Immature natural killer cell (primary cell): Measurements from ENCODE around the gene OBSCN. TPM values are rescaled to one million over a fixed set of nuclear protein-coding genes. Genes with fewer than 3 reads are reported as not detected.

Experiments
- DNase-seq, 3 donors: peaks; one replicate each; pipeline ENCODE4 v3.0.0; 2022; ENCODE audit warnings: mixed read lengths in 1 of 3
- H3K27ac Mint-ChIP-seq, 6 donors: one replicate each; pipeline ENCODE4 v1.8.0; 2020; ENCODE audit warnings: mixed read lengths in 6 of 6, mild to moderate bottlenecking in 5 of 6, inconsistent platforms in 4 of 6, moderate library complexity in 3 of 6
- H3K27me3 Mint-ChIP-seq, 3 donors: one replicate each; pipeline ENCODE4 v1.8.0; 2020 to 2021; ENCODE audit warnings: low read depth in 3 of 3, mild to moderate bottlenecking in 3 of 3, mixed read lengths in 3 of 3, moderate library complexity in 3 of 3, inconsistent platforms in 1 of 3
- H3K36me3 Mint-ChIP-seq, 3 donors: one replicate each; pipeline ENCODE4 v1.8.0; 2020; ENCODE audit warnings: mixed read lengths in 3 of 3, inconsistent platforms in 2 of 3, mild to moderate bottlenecking in 2 of 3
- H3K4me1 Mint-ChIP-seq, 2 donors: one replicate each; pipeline ENCODE4 v1.8.0; 2020; ENCODE audit warnings: inconsistent platforms in 2 of 2, mild to moderate bottlenecking in 2 of 2, mixed read lengths in 2 of 2, moderate library complexity in 1 of 2
- H3K4me3 Mint-ChIP-seq, 5 donors: one replicate each; pipeline ENCODE4 v1.8.0; 2020; ENCODE audit warnings: mild to moderate bottlenecking in 5 of 5, mixed read lengths in 5 of 5, inconsistent platforms in 3 of 5, moderate library complexity in 3 of 5
- H3K9me3 Mint-ChIP-seq, 6 donors: one replicate each; pipeline ENCODE4 v1.8.0; 2020; ENCODE audit warnings: mild to moderate bottlenecking in 6 of 6, mixed read lengths in 6 of 6, inconsistent platforms in 4 of 6, moderate library complexity in 3 of 6
- polyA plus RNA-seq, 3 donors: library from polyadenylated mRNA; unstranded; fragments of 300-500 nt; fragmentation: Illumina TruSeq; gene quantifications; one replicate each; pipeline ENCODE4 v1.2.3, GENCODE V29; 2021

Gene OBSCN
- polyA plus RNA-seq, 3 donors from 2014 or later: 0.19 to 1.9 TPM; not detected in 1

DNA sequence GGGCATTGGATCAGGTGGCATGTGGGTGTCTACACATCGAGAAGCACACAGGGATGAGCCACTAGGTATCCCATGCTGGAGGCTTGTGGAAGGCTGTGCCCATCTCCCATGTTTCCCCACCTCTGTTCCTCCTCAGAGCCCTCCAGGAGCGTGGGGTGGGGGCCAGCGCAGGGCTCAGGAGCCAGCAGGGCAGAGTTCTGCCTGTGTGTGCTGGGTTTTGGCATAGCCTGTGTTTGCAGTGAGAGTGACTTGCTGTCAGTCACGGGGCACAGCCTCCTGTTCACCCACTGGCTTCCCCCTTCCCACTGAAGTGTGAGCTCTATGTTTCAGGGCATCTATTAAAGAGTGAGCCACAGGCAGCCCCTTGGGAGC, 31.8 kb upstream of the OBSCN start:
- Mint-ChIP-seq H3K9me3 (no peaks in the 10 kb centered on the region), H3K36me3 (peaks cover 0 to 8% (median 3%) of the 10 kb centered on the region in 3 donors), H3K27me3 (peaks cover 2 to 20% (median 4%) of the 10 kb centered on the region in 3 donors), H3K27ac (peak overlapping the region in 1 of 6 donors; percentile 75), H3K4me1 (peaks cover 22 to 35% of the 10 kb centered on the region in 2 donors), H3K4me3 (no peak overlapping the region)
- DNase-seq: no peak

DNA sequence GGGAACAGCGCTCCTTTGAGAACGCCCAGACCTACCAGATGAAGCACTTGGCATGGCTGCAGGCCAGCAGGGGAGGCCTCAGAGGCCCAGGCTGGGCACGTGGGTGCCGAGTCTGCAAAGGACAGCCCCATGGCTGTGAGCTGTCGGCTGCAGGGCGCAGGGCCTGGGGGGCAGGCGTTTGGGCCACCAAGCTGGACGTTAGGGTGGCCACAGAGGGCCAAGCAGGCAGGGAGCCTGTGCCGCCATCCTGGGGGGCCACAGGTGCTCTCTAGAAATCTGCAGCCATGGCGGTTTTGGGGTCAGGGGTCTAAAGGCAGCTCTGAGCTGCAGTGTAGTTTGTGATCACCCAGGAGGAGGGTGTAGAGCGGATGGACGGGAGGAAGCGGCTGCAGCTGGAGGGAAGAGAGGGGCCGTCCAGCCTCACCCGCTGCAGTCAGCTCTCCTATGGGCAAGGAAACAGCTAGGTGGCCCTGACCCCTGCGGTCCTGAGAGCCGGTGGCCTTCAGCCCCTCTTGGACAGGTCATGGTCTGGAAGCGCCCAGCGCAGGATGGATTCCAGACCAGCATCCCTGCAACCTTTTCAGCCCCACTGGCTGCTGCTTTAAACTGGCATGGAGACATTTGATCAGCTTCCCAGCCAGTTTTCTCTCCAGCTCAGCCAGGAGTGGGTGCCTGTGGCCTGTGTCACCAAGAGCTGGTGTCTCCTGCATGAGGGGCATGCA, 31.2 kb upstream of the OBSCN start:
- H3K27me3 Mint-ChIP-seq: peaks cover 4 to 19% (median 6%) of the 10 kb centered on the region in 3 donors
- peaks cover 23 to 38% of the 10 kb centered on the region in 2 donors for H3K4me1 Mint-ChIP-seq
- peaks cover 0 to 8% (median 3%) of the 10 kb centered on the region in 3 donors for H3K36me3 Mint-ChIP-seq
- H3K4me3 Mint-ChIP-seq: no peak overlapping the region
- no peak for DNase-seq
- H3K27ac Mint-ChIP-seq: no peak overlapping the region
- no peaks in the 10 kb centered on the region for H3K9me3 Mint-ChIP-seq

DNA sequence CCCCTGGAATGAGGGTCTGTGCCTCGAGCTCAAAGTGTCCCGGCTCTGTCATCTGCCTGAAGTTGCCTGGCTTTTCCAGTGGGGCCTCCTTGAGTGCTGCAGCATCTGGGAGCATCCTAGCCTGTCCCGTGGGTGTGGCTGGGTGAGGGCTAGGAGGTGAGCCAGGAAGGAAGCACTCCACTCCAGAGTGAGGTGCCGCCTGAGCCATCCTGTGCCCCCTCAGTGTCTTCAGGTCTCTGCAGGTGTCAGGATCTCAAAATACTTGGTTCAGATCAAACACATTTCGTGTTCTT, 30.7 kb upstream of the OBSCN start:
- Mint-ChIP-seq H3K4me1 (peaks cover 25 to 39% of the 10 kb centered on the region in 2 donors), H3K27me3 (peaks cover 9 to 24% (median 10%) of the 10 kb centered on the region in 3 donors), H3K9me3 (no peaks in the 10 kb centered on the region), H3K36me3 (peaks cover 0 to 8% (median 3%) of the 10 kb centered on the region in 3 donors), H3K4me3 (no peak overlapping the region), H3K27ac (no peak overlapping the region)
- DNase-seq: no peak

DNA sequence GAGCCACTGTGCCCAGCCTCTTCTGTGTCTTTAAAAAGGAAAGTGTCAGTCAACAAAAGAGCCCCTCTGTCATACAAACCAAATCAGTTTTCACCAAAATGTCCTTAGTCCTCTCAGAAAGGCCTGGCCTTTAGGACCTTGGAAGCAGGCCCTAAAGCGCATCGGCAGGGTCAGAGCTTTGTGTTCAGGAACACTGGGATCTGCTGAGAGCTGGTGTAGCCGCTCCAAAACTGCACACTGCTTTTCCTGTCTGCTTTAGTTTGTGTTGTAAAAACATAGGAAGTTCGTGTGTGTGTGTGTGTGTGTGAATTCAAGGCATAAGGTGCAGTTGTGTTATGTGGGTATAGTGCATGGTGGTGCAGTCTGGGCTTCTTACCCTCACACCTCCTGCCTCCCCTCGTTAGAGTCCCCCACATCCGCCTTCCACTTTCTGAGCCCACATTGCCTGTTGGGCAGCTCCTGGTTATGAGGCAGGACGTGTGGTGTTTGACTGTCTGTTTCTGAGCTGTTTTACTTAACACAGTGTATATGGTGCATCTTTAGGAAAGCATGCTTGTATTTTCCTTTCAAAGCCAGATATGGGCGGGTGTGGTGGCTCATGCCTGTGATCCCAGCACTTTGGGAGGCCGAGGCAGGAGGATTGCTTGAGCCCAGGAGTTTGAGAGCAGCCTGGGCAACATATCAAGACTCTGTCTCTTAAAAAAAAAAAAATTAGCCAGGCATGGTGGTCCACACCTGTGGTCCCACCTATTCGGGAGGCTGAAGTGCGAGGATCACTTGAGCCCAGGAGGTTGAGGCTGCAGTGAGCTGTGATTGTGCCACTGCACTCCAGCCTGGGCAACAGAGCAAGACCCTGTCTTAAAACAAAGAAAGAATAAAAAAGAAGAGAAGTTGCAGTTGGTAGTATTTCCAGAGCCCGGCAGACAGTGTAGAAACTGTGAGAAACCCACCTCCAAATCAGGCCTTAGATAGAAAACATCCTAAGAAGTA, 29.8 kb upstream of the OBSCN start:
- Mint-ChIP-seq H3K27ac (peak overlapping the region; percentile 10 to 80 (median 57)), H3K36me3 (peaks cover 0 to 5% (median 3%) of the 10 kb centered on the region in 3 donors), H3K4me3 (peak overlapping the region; percentile 8 to 60 (median 15)), H3K9me3 (no peaks in the 10 kb centered on the region), H3K27me3 (peaks cover 15 to 29% (median 16%) of the 10 kb centered on the region in 3 donors), H3K4me1 (peaks cover 20 to 35% of the 10 kb centered on the region in 2 donors)
- peak in 1 of 3 donors; percentile 38 for DNase-seq

DNA sequence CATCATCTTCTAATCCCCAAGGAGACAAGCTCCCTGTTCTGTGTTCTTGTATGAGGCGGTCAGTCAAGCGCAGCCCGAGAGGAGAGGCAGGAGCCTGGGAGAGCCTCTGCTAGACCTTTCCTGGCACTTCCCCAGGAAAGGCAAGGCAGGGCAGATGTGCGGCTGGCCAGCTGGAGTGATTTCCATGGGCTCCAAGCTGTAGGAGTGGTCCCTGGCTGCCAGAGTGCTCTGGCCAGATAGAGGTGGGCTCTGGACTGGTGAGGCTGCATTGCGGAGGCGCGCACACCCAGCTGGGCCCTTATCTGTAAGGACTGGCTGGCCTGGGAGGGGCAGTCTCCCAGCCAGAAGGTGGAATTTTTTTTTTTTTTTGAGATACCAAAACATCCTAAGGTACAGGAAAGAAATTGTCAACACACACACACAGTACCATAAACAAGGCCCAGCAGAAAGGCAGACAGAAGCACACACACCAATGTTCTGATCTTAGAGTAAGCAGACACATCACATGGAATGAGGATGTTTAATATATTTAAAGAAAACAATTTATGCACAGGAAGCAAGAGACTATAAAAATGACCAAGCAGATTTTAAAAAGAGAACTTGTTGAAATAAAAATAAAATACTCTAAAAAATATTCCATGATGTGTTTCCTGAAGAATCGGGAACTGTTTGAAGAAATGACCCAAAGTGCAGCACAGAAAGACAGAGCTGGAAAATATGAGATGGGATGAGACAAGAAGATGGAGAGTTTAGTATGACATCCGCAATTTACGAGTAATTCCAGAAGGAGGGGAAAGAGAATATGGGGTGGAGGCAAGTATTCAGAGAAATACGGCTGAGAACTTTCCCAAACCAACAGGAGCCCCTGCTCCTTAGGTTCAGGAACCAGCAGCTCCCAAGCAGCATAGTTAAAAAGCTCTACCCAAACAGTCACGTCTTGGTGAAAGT, 28.8 kb upstream of the OBSCN start:
- Mint-ChIP-seq H3K4me3 (no peak overlapping the region), H3K27ac (peak overlapping the region in 3 of 6 donors; percentile 20 to 66 (median 31)), H3K9me3 (no peaks in the 10 kb centered on the region), H3K27me3 (peaks cover 15 to 33% (median 17%) of the 10 kb centered on the region in 3 donors), H3K36me3 (peaks cover 0 to 5% (median 3%) of the 10 kb centered on the region in 3 donors), H3K4me1 (peaks cover 27 to 40% of the 10 kb centered on the region in 2 donors)
- DNase-seq: no peak

DNA sequence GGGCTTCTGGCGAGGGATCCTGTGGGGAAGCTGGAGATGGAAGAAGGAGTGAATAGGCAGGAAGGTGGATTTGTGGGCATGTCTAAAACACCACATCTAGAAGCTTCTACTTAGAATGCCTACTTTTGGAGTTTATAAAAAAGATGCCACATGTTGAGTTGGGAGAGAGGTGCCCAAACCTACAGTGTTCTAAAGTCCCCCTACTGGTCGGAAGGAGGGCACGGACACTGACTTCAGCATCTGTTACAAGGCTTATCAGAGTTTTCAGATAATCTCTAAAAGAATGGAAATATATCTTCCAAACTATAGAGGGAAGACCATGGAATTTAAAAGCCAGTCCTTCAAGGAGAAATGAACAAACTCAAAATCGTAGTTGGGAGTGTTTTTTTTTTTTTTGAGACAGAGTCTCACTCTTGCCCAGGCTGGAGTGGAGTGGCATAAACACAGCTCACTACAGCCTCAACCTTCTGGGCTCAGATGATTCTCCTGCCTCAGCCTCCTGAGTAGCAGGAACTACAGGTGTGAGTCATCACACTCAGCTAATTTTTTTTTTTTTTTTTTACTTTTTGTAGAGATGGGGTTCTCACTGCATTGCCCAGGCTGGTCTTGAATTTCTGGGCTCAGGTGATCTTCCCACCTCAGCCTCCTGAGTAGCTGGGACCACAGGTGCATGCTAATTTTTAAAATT, 27.4 kb upstream of the OBSCN start:
- Mint-ChIP-seq H3K36me3 (peaks cover 0 to 5% (median 3%) of the 10 kb centered on the region in 3 donors), H3K4me1 (peaks cover 33 to 43% of the 10 kb centered on the region in 2 donors), H3K4me3 (no peak overlapping the region), H3K9me3 (no peaks in the 10 kb centered on the region), H3K27ac (no peak overlapping the region), H3K27me3 (peaks cover 13 to 29% (median 22%) of the 10 kb centered on the region in 3 donors)
- no peak for DNase-seq

DNA sequence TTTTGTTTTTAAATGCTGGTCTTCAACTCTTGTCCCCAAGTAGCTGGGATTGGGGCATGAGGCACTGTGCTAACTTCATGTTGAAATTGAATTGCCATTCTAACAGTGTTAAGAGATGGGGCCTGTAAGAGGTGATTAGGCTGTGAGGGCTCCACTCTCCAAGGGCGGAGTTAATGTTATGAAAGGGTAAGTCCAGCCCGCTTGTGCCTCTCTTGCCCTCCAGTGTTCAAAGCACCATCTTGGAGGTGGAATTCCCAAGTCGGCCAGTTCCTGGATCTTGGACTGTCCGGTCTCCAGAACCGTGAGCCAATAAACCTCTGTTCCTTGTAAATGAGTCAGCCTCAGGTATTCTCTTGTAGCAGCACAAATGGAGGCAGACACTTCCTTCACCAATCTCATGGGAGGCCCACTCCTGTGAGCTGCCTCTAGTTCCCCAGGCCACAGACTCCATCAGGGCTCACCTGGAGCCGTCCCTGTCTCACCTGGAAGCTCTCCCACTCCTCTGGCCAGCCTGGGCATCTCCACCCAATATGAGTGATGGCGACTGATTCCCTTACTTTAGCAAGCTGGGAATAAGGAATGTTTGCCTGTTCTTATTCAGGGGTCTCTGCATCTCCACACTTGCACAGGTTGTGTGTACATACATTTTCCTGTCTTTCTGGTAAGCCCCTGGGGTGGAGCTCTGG, 26.7 kb upstream of the OBSCN start:
- peaks cover 13 to 33% (median 24%) of the 10 kb centered on the region in 3 donors for H3K27me3 Mint-ChIP-seq
- H3K9me3 Mint-ChIP-seq: no peaks in the 10 kb centered on the region
- peaks cover 40 to 50% of the 10 kb centered on the region in 2 donors for H3K4me1 Mint-ChIP-seq
- H3K27ac Mint-ChIP-seq: peak overlapping the region in 3 of 6 donors; percentile 55 to 69 (median 65)
- peaks cover 0 to 5% (median 3%) of the 10 kb centered on the region in 3 donors for H3K36me3 Mint-ChIP-seq
- no peak overlapping the region for H3K4me3 Mint-ChIP-seq
- DNase-seq: no peak

DNA sequence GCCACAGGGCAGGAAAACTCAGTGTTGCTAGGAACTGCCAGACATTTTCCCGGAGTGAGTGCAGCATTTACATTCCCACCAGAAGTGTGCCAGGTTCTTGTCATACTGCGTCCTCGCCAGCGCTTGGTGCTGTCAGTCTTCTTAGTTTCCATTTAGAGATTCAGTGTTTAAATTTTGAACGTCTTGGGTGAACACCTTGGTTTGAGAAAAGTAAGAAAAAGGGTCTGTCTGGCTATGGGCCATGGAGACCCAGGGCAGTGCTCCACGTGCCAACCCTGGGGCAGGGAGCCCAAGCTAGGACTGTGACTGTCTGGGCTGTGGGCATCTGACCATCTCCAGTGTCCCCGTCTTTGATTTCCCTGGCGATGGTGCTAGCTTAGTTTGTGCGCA, 26.2 kb upstream of the OBSCN start:
- H3K4me3 Mint-ChIP-seq: no peak overlapping the region
- H3K9me3 Mint-ChIP-seq: no peaks in the 10 kb centered on the region
- H3K4me1 Mint-ChIP-seq: peaks cover 45 to 56% of the 10 kb centered on the region in 2 donors
- H3K27ac Mint-ChIP-seq: peak overlapping the region in 4 of 6 donors; percentile 54 to 69 (median 60)
- peaks cover 13 to 34% (median 24%) of the 10 kb centered on the region in 3 donors for H3K27me3 Mint-ChIP-seq
- no peak for DNase-seq
- peaks cover 0 to 5% (median 3%) of the 10 kb centered on the region in 3 donors for H3K36me3 Mint-ChIP-seq

DNA sequence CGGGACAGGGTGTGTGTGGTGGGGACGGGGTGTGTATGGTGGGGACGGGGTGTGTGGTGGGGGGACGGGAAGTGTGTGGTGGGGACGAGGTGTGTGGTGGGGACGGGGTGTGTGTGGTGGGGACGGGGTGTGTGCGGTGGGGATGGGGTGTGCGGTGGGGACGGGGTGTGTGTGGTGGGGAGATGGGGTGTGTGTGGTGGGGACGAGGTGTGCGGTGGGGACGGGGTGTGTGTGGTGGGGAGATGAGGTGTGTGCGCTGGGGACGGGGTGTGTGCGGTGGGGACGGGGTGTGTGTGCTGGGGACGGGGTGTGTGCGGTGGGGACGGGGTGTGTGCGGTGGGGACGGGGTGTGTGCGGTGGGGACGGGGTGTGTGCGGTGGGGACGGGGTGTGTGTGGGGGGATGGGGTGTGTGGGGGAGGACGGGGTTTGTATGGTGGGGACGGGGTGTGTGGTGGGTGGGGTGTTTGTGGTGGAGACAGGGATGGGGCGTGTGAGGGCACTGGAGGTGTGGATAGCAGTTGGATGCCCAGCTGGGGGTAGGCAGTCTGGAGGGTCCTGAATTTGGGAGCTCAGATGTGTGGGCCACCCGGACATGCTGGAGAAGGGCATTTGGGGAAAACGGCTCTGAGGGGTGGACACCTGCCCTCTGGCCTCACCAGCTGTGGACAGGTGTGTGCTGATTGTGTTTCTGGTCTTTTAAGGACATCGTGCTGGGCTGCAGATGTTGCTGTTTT, 25.4 kb upstream of the OBSCN start:
- peak; percentile 48 to 56 (median 48) for DNase-seq
- Mint-ChIP-seq H3K4me1 (peaks cover 45 to 58% of the 10 kb centered on the region in 2 donors), H3K4me3 (peak overlapping the region in 1 of 5 donors; percentile 17), H3K27ac (peak overlapping the region in 5 of 6 donors; percentile 43 to 73 (median 56)), H3K27me3 (peaks cover 13 to 36% (median 24%) of the 10 kb centered on the region in 3 donors), H3K9me3 (no peaks in the 10 kb centered on the region), H3K36me3 (peaks cover 0 to 5% (median 3%) of the 10 kb centered on the region in 3 donors)

DNA sequence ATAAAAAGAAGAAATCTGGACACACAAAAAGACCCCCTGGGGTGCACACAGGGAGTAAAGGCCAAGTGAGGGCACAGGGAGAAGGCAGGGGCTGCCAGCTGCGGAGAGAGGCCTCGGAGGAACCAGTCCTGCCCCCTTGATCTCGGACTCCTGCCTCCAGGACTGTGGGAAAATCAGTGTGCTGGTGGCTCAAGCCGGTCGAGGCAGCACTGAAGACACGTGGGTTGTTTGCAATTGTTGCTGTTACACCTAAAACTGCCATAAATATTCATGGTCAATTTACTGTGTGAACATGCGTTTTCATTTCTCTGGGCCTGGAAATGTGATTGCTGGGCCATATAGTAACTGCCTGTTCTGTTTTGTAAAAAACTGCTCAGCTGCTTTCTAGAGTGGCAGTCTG, 23.7 kb upstream of the OBSCN start:
- H3K27me3 Mint-ChIP-seq: peaks cover 11 to 31% (median 24%) of the 10 kb centered on the region in 3 donors
- H3K9me3 Mint-ChIP-seq: no peaks in the 10 kb centered on the region

DNA sequence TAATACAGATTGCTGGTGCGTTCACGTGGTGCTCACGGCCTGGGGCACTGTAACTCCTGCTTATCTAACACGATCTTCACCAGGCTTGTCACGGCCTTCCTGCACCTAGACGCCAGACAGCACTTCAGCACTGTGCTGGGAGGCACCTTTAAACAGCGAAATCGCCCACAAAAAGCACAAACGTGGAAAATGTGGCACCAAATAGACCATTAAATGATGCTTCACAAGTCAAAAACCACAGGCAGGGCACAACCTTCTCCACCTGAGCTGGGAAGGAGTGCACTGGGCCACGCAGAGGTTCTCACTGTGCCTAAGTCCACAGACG, 22.2 kb upstream of the OBSCN start:
- H3K4me1 Mint-ChIP-seq: peaks cover 34 to 42% of the 10 kb centered on the region in 2 donors
- H3K9me3 Mint-ChIP-seq: no peaks in the 10 kb centered on the region
- peak overlapping the region; percentile 29 to 85 (median 78) for H3K27ac Mint-ChIP-seq
- peaks cover 11 to 24% (median 23%) of the 10 kb centered on the region in 3 donors for H3K27me3 Mint-ChIP-seq
- H3K36me3 Mint-ChIP-seq: peaks cover 0 to under 1% (median 0%) of the 10 kb centered on the region in 3 donors
- DNase-seq: peak; percentile 49 to 67 (median 59)
- H3K4me3 Mint-ChIP-seq: peak overlapping the region in 3 of 5 donors; percentile 5 to 61 (median 41)

More for the DNA sequence above, 23.7 kb upstream of the OBSCN start:
- Mint-ChIP-seq H3K4me1 (peaks cover 34 to 47% of the 10 kb centered on the region in 2 donors), H3K4me3 (no peak overlapping the region), H3K27ac (peak overlapping the region in 2 of 6 donors; percentile 9 to 49), H3K36me3 (no peaks in the 10 kb centered on the region)
- no peak for DNase-seq
